Measurements from ENCODE around the gene VSIG2.
"Not testable (repeated sequence)": the region's sequence is repeated elsewhere in the genome, so short reads cannot be mapped to it uniquely, and the experiment has no call there.

The VSIG2 gene, protein sequence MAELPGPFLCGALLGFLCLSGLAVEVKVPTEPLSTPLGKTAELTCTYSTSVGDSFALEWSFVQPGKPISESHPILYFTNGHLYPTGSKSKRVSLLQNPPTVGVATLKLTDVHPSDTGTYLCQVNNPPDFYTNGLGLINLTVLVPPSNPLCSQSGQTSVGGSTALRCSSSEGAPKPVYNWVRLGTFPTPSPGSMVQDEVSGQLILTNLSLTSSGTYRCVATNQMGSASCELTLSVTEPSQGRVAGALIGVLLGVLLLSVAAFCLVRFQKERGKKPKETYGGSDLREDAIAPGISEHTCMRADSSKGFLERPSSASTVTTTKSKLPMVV

GRCh38 chr11:124751741-124752470 is at the start of gene VSIG2:
Gene VSIG2 (minus strand): TSS chr11:124752255. CDS start chr11:124752137, 118 bp downstream.
- no peak for DNase-seq (ENCODE audit: low spot score)

DNA sequence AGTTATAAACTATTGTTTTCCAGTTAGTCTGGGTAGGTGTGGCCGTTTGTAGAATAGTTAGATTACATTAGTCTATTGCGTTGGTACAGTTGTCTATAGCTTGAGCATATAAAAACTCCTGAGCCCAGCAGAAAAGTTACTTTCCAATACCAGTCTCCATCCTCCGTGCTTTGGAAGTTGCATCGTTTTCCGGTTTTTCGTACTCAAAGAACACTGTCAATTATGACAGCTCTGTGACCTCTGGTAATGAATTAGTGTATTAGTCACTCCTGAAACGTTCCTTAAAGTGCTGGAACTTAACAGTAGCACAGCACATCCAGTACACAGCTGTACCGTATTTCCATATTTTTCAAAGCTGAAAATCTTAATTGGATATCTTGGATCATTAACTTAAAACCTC is 49.0 kb upstream of the VSIG2 start:
- no peak for DNase-seq (ENCODE audit: low spot score)

DNA sequence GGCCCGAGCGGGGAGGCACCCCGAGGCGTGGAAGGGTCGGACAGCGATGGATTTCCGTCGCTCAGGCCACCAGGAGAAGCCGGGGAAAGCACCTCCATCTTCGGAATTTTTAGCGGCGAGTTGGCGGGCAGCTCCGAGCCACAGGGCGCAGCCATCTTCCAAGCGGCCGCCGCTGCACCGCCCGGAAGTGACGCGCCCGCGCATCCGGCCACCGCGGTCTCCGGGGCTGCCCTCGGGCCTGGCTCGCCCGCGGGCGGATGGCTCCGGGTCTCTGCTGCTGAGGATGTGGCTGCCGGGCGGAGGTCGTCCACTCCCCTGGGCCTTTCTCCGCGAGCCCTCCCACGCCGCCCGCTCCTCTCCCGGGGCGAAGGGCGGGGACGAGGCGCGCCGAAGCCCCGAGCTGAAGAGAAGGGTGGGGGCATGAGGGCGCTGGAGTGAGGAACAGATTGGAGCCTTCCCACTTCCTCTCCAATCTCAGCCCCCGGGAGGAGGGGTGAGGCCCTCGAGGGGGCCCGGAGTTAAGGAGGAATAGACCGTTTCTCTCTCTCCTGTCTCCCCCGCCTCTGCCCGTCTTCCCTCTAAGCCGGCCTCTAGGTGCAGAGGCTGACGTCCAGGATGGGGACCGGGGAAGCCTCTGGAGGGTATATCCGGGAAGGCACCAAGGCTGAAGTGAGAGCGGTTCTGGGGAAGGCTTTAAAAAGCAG is 48.3 kb upstream of the VSIG2 start, which contains the start of gene MSANTD2:
TSS of gene MSANTD2 (minus strand) at position 181 of the 704 bp plus-strand sequence. CDS start at position 155, 26 bp downstream.
- peak; percentile 90 for DNase-seq (ENCODE audit: low spot score)

- DNase-seq (ENCODE audit: low spot score) = no peak
Measured at GRCh38 chr11:124799348-124800225, 47.5 kb upstream of the VSIG2 start.

DNA sequence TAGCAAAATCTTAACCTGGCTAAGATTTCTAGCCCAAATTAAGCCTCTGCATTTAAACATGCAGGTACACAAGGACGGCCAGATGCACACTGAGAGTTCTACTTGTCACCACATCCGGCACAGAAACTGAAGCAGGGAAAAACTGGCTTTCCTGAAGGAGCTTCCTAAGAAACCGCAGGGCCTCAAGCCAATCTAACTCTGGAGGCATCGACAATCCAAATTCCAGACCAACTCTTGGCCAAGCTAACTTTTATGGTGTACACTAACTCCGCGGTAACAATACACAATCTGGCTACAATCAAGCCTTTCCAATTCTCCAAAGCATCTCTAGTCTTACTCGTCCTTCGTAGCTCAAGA is 46.9 kb upstream of the VSIG2 start:
- no peak for DNase-seq (ENCODE audit: low spot score)

DNA sequence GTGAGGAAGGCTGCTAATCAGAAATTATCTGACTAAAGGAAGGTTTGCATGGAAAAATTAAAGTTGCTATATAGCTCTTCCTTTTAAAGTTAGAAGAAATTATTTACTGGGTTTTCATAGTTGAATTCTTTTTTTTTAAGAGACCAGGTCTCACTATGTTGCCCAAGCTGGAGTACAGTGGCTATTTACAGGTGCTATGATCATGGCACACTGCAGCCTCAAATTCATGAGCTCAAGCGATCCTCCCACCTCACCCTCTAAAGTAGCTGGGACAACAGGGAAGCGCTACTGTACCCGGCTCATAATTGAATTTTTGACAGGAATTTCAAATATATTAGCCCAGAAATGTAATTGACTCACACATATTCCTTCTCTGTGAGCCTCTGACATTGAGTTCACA is 44.3 kb upstream of the VSIG2 start:
- no peak for DNase-seq (ENCODE audit: low spot score)

DNA sequence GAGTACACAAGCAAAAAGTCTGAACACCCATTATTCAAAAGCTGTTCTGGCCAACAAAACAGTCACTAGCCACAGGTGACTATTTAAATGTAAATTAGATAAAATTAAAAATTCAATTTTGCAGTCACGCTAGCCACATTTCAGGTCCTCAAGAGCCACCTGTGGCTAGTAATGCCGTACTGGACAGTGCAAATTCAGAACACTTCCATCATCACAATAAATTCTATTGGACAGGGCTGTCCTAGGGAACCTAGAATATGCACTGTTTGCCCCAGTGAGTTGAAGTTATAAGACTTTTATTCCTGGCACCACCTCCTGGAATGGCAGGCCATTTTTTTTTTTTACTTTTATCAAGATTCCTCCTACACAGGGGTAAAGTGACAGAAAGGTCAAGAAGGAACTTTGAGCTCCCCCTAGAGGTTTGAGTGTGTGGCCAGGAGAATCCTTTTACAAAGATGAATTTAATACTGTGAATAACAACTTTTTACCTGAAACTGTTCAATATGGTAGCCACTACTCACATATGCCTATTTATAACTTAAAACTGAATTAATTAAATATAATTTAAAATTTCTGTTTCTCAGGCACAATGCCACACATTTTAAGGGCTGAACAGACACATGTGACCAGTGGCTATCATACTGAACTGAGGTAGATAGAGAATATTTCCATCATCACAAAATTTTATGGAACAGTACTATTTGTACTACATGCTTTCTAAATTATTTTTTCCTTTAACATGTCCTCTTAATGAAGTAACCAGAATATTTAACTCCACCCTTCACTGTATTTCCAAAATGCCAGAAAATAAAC is 41.6 kb upstream of the VSIG2 start:
- peak; percentile 60 for DNase-seq (ENCODE audit: low spot score)

- DNase-seq (ENCODE audit: low spot score) = no peak
Measured at GRCh38 chr11:124791626-124792341, 39.7 kb upstream of the VSIG2 start.

DNA sequence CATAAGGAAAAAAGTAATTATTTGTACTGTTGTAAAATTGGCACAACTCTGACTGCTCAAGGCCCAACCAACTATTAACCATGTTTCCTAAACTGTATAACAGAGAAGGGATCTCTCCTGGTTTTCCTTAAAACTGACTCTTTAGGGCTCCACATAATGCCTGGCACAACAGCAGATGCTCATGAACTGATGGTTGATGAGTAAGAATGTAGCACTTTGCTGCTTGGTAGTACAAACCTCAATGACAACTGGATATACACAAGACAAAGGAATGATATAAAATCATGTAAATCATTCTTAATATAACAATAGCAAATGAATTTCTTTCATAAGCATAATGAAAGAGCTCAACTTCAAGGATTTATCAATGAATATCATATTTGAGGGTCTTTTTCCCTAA is 36.5 kb upstream of the VSIG2 start:
- DNase-seq (ENCODE audit: low spot score) = no peak

DNA sequence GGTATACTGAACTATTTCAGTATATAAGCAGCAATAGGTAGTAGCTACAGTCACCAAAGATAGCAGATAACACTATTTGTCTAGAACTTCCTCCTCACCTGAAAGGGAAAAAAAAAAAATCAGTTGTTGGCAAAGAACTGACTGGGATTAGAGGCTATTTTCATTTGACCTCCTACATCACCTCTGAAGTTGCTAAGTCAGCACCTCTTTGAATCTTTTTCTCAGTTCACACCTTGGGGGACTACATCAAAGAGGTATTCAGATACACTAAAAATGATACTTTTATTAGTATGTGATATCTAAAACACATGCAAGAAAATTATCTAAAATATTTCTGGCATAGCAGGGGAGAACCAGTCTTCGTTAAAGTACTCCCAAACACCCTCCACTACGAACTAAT is 32.0 kb upstream of the VSIG2 start:
- DNase-seq (ENCODE audit: low spot score) = no peak

GRCh38 chr11:124783002-124783401 is 30.9 kb upstream of the VSIG2 start:
- DNase-seq (ENCODE audit: low spot score) = no peak

DNA sequence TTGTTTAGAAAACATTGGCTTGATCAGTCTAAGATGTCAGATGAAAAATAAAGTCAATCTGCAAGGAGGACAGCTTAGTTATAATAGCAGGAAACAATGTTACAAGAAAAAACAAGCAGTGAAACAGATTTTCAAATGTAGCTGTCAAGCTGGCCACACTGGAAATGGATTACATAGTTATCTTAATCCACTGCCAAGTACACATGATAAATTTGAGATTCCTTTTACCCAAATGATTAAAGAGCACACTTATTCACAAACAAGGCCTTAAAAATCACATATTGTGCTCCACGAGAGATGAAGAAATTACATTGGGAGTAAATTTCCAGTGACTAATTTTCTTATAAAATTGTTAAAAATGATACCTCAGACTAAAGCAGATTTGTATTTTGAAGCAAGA is 27.5 kb upstream of the VSIG2 start:
- DNase-seq (ENCODE audit: low spot score) = no peak

GRCh38 chr11:124778281-124778680 is 26.2 kb upstream of the VSIG2 start:
- no peak for DNase-seq (ENCODE audit: low spot score)

GRCh38 chr11:124776865-124777645 is 25.0 kb upstream of the VSIG2 start:
- no peak for DNase-seq (ENCODE audit: low spot score)

DNA sequence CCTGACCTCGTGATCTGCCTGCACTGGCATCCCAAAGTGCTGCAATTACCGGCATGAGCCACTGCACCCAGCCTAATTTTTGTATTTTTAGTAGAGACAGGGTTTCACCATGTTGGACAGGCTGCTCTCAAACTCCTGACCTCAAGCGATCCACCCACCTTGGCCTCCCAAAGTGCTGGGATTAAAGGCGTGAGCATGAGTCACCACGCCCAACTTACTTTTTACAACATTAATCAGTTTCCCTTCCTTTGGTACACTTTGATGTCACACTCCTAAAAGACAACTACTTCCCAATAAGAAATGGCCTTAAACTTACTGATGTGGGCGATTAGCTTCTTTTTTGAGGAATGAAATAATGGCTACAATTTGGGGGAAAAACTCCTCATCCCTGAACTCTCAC is 18.9 kb upstream of the VSIG2 start:
- not testable (repeated sequence) for DNase-seq (ENCODE audit: low spot score)

DNA sequence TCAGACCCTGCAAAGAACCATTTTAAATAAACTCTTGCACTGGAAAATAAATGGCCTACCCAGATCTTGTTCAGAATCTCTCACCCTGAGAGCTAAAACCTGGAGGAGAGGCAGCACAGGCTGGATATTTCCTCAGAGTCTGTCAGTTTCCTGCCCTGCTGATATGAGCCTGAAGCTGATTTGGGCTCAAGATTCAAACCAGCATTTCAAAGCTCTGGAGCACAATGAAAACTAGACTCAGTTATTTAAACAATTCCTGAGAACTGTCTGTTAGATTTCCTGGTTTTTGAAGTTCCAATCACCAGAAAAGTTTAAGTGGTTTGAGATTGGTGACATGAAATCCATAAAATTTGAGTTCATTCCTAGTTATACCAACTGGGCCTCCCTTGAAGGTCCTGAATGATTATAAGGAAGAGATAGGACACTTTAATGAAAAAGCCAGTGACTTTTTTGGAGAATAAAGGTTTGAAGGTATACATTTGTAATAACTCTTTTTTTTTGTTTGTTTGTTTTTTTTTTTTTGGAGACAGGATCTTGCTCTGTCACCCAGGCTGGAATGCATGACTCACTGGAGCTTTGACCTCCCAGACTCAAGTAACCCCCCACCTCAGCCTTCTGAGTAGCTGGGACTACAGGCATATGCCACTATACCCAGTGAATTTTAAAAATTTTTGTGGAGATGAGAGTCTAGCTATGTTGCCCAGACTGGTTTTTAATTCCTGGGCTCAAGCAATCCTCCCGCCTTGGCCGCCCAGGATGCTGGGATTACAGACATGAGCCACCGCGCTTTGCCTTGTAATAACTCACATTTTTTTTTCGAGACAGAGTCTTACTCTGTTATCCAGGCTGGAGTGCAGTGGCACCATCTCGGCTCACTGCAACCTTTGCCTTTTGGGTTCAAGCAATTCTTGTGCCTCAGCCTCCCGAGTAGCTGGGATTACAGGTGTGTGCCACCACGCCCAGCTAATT is 18.0 kb upstream of the VSIG2 start:
- no peak for DNase-seq (ENCODE audit: low spot score)

DNA sequence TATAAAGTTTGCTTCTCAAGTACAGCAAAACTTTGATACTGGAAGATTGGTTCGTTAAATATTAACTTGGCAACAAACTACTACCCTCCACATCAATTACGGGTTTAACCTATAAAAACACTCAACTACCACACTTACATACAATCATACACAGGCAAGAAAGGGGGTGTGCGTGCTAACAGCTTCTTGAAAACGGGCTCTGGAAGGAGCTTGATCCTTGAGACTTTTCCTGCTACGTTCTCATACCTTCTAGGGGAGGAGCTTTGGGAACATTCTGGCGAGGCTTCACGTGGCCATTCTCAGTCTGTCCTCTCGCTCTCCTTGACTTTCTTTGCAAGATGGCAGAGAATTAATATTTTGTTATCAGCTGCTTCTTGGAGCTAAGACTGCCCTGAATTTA is 16.9 kb upstream of the VSIG2 start:
- DNase-seq (ENCODE audit: low spot score) = no peak

DNA sequence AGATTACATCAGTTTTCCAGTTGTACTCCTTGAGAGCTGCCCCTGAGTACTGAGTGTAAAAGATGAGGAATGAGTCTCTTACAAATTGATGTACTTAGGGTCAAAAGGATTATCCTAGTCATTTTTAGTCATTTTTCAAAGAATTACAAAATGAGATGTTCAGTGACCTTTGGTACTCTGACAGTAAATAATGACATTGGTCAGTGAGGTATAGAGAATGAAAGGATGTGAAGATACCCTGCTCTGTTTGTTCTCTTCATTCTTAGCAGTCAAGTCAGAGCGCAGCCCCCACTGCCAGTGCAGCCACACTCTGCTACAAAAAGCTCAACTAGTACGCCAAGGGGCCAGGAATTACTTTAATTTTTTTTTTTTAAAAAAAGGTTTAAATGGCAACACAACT is 14.1 kb upstream of the VSIG2 start:
- no peak for DNase-seq (ENCODE audit: low spot score)
